ENCODE measurements around the gene SYT1.

- no peak for TF ChIP-seq POLR2A (IDR thresholded peaks at IDR 0.05)
- TF ChIP-seq, protein P1, sequence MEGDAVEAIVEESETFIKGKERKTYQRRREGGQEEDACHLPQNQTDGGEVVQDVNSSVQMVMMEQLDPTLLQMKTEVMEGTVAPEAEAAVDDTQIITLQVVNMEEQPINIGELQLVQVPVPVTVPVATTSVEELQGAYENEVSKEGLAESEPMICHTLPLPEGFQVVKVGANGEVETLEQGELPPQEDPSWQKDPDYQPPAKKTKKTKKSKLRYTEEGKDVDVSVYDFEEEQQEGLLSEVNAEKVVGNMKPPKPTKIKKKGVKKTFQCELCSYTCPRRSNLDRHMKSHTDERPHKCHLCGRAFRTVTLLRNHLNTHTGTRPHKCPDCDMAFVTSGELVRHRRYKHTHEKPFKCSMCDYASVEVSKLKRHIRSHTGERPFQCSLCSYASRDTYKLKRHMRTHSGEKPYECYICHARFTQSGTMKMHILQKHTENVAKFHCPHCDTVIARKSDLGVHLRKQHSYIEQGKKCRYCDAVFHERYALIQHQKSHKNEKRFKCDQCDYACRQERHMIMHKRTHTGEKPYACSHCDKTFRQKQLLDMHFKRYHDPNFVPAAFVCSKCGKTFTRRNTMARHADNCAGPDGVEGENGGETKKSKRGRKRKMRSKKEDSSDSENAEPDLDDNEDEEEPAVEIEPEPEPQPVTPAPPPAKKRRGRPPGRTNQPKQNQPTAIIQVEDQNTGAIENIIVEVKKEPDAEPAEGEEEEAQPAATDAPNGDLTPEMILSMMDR (IDR thresholded peaks at IDR 0.05), result no peak
These were observed 587.4 kb downstream of the SYT1 start for GRCh38 chr12:79451978-79452377.
